Measurements from ENCODE around the gene AS3MT.

DNA sequence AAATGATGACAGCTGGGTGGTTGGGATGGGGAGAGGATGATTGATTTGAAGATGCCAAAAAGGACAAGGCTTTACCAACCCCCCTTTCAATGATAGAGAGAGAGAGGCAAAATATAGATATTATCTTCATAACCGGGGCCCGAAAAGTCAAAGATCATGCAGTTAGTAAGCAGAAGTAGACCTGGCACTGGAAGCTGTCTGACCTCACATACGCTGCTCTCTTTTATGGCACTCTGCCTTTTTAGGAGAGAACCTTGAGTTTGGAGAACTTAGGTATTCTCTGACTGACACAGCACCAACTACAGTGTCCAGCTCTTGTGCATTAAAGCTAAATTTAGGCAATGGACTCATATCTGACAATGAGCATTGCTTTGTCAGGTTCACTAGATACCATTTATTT lies 79.5 kb downstream of the AS3MT start:
- TF ChIP-seq, protein P1, sequence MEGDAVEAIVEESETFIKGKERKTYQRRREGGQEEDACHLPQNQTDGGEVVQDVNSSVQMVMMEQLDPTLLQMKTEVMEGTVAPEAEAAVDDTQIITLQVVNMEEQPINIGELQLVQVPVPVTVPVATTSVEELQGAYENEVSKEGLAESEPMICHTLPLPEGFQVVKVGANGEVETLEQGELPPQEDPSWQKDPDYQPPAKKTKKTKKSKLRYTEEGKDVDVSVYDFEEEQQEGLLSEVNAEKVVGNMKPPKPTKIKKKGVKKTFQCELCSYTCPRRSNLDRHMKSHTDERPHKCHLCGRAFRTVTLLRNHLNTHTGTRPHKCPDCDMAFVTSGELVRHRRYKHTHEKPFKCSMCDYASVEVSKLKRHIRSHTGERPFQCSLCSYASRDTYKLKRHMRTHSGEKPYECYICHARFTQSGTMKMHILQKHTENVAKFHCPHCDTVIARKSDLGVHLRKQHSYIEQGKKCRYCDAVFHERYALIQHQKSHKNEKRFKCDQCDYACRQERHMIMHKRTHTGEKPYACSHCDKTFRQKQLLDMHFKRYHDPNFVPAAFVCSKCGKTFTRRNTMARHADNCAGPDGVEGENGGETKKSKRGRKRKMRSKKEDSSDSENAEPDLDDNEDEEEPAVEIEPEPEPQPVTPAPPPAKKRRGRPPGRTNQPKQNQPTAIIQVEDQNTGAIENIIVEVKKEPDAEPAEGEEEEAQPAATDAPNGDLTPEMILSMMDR (IDR thresholded peaks at IDR 0.05; ENCODE audit: low read depth, low read length) = no peak
- no peak for TF ChIP-seq EZH2phosphoT487 (IDR thresholded peaks at IDR 0.05; ENCODE audit: low read depth)
